ENCODE results near the gene NXNL1. TPM values are rescaled to one million over a fixed set of nuclear protein-coding genes. Genes with fewer than 3 reads are reported as not detected.

The NXNL1 gene
- total and polyA plus RNA-seq, 2 experiments from 2014 or later, result not detected

DNA sequence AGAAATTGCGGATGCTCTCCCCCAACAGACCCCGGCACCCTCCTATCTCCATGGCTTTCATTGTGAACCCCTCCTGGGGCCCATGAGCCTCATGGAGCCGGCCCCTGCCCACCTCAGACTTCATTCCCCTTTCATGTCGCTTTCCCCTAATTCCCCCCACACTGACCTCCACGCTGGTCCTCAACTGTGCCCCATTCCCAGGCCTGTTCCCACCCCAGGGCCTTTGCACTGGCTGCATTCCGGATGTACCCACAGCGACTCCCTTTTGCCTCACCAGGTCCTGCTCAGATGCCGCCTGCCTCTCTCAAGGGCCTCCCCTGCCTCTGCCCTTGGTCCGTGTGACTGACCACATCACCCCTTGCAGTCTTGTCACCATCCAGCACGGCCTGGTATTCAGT lies 22.9 kb upstream of the NXNL1 start:
- Histone ChIP-seq H3K27ac (no peak overlapping the region), H3K9me2 (ENCODE audit: insufficient read depth) (no peaks in the 10 kb centered on the region), H4K20me1 (ENCODE audit: insufficient read depth) (no peaks in the 10 kb centered on the region), H3K27me3 (replicated peaks; ENCODE audit: insufficient read depth) (no peaks in the 10 kb centered on the region), H2AFZ (no peak overlapping the region), H3K9ac (no peak overlapping the region), H3K4me3 (no peak overlapping the region), H3F3A (ENCODE audit: insufficient read depth) (peaks cover 32% of the 10 kb centered on the region), H3K36me3 (ENCODE audit: low read depth) (no peaks in the 10 kb centered on the region), H3K4me2 (ENCODE audit: unreplicated experiment) (no peak overlapping the region), H3K9me3 (ENCODE audit: low read depth) (no peaks in the 10 kb centered on the region), H3K4me1 (ENCODE audit: insufficient read depth) (peaks cover 23% of the 10 kb centered on the region), H3K79me2 (ENCODE audit: insufficient read depth) (peaks cover 46% of the 10 kb centered on the region)
- in situ Hi-C loops (cut with MboI), result no loop called here
- no peak for DNase-seq
- 93 to 95% methylated on average over 10 of the region's 10 CpGs for whole genome bisulfite sequencing, 2 experiments (ENCODE audit: low coverage in 1 of 2, low lambda C conversion rate in 2 of 2, missing lambda C conversion rate in 2 of 2)
- TF ChIP-seq EZH2phosphoT487 (IDR thresholded peaks at IDR 0.05; ENCODE audit: insufficient read depth, low read depth) (no peak), EZH2 (IDR thresholded peaks at IDR 0.05; ENCODE audit: insufficient read depth, poor library complexity, severe bottlenecking) (no peak)

DNA sequence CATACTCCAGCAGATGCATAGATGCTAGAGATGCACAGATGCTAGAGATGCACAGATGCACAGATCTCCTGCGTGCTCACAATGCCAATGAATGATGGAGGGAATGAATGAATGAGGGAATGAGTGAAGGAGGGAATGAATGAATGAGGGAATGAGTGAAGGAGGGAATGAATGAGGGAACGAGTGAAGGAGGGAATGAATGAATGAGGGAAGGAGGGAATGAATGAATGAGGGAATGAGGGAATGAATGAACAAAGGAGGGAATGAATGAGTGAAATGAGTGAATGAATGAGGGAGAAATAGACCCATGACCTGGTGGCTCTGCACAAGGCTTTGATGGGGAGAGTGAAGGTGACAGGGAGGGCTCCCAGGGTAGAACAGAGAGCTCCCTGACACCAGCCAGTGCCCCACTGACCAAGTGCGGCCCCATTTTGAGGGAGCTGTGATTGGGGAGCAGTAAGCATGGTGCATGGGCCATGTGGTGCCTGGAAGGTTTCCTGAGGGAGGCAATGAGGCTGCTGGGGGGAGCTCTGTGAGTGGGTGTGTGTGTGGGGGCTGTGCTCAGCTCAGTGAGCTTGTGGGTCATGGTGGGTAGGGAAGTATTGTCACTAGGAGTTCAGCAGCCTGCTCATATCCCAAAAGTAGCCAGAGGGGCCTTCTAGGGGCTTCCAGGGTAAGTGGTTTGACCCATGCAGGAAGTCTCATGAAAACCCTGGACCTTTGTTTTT lies 22.3 kb upstream of the NXNL1 start:
- Histone ChIP-seq H3K9ac (no peak overlapping the region), H3K4me1 (ENCODE audit: insufficient read depth) (peaks cover 29% of the 10 kb centered on the region), H2AFZ (no peak overlapping the region), H3K9me2 (ENCODE audit: insufficient read depth) (no peaks in the 10 kb centered on the region), H3K27me3 (replicated peaks; ENCODE audit: insufficient read depth) (no peaks in the 10 kb centered on the region), H3K79me2 (ENCODE audit: insufficient read depth) (peaks cover 46% of the 10 kb centered on the region), H3K27ac (no peak overlapping the region), H4K20me1 (ENCODE audit: insufficient read depth) (no peaks in the 10 kb centered on the region), H3K36me3 (ENCODE audit: low read depth) (no peaks in the 10 kb centered on the region), H3F3A (ENCODE audit: insufficient read depth) (peaks cover 38% of the 10 kb centered on the region), H3K9me3 (ENCODE audit: low read depth) (no peaks in the 10 kb centered on the region), H3K4me3 (no peak overlapping the region), H3K4me2 (ENCODE audit: unreplicated experiment) (no peak overlapping the region)
- DNase-seq, result no peak
- in situ Hi-C loops (cut with MboI), result no loop called here
- no peak for TF ChIP-seq EZH2 (IDR thresholded peaks at IDR 0.05; ENCODE audit: insufficient read depth, poor library complexity, severe bottlenecking)
- TF ChIP-seq EZH2phosphoT487 (IDR thresholded peaks at IDR 0.05; ENCODE audit: insufficient read depth, low read depth), result no peak
- 88 to 92% methylated on average over 3 of the region's 3 CpGs for WGBS, 2 experiments (ENCODE audit: low coverage in 1 of 2, low lambda C conversion rate in 2 of 2, missing lambda C conversion rate in 2 of 2)

DNA sequence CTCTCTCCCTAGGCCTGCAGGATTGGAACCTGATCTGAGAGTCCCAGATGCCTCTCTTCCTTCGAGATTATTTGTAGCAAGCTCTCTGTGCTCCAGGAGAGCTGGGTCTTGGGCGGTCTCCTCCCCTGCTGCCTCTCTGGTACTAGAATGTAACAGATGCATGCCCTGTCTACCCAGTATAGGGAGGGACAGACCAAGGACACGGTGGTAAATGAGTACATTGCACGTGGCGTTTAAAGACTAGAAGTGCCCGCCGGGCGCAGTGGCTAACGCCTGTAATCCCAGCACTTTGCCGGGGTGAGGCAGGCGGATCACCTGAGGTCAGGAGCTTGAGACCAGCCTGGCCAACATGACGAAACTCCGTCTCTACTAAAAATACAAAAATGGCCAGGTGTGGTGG lies 21.3 kb upstream of the NXNL1 start:
- no peaks in the 10 kb centered on the region for H3K9me2 ChIP-seq (ENCODE audit: insufficient read depth)
- no peak for DNase-seq
- H3K4me1 ChIP-seq (ENCODE audit: insufficient read depth), result peaks cover 37% of the 10 kb centered on the region
- 86 to 87% methylated on average over 13 of the region's 13 CpGs for WGBS, 2 experiments (ENCODE audit: low coverage in 1 of 2, low lambda C conversion rate in 2 of 2, missing lambda C conversion rate in 2 of 2)
- no peak overlapping the region for H3K27ac ChIP-seq
- TF ChIP-seq EZH2phosphoT487 (IDR thresholded peaks at IDR 0.05; ENCODE audit: insufficient read depth, low read depth), result no peak
- TF ChIP-seq EZH2 (IDR thresholded peaks at IDR 0.05; ENCODE audit: insufficient read depth, poor library complexity, severe bottlenecking), result no peak
- peaks cover 52% of the 10 kb centered on the region for H3K79me2 ChIP-seq (ENCODE audit: insufficient read depth)
- in situ Hi-C loops (cut with MboI), result no loop called here
- H3F3A ChIP-seq (ENCODE audit: insufficient read depth), result peaks cover 39% of the 10 kb centered on the region
- H3K27me3 ChIP-seq (replicated peaks; ENCODE audit: insufficient read depth), result no peaks in the 10 kb centered on the region
- H3K4me2 ChIP-seq (ENCODE audit: unreplicated experiment), result no peak overlapping the region
- no peak overlapping the region for H3K9ac ChIP-seq
- no peaks in the 10 kb centered on the region for H4K20me1 ChIP-seq (ENCODE audit: insufficient read depth)
- no peak overlapping the region for H2AFZ ChIP-seq
- no peak overlapping the region for H3K4me3 ChIP-seq
- no peaks in the 10 kb centered on the region for H3K9me3 ChIP-seq (ENCODE audit: low read depth)
- no peaks in the 10 kb centered on the region for H3K36me3 ChIP-seq (ENCODE audit: low read depth)

DNA sequence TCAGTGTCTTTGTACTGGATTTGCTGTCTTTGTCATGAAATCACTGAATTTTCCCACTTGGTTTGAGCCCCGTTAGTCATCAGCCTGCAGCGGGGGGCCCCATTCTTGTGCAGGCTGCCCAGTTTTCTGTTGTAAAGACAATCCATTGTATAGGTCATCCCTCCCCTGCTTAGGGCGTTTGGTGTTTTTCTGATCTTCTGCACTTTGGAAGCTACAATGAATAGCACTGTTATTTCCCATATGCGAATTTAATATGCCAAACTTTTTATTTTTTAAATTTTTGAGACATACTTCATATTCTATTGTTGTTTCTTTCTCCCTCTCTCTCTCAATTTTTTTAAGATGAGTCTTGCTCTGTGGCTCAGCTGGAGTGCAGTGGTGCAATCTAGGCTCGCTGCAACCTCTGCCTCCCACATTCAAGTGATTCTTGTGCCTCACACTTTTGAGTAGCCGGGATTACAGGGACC lies 18.6 kb upstream of the NXNL1 start:
- 2 to 4% methylated on average over 6 of the region's 6 CpGs for WGBS, 2 experiments (ENCODE audit: low coverage in 1 of 2, low lambda C conversion rate in 2 of 2, missing lambda C conversion rate in 2 of 2)
- DNase-seq, result peak; percentile 94
- no peaks in the 10 kb centered on the region for H4K20me1 ChIP-seq (ENCODE audit: insufficient read depth)
- no peaks in the 10 kb centered on the region for H3K36me3 ChIP-seq (ENCODE audit: low read depth)
- H3K27ac ChIP-seq, result peak overlapping the region; percentile 90
- peak overlapping the region; percentile 28 for H3K4me3 ChIP-seq
- in situ Hi-C loops (cut with MboI), result no loop called here
- no peaks in the 10 kb centered on the region for H3K27me3 ChIP-seq (replicated peaks; ENCODE audit: insufficient read depth)
- peaks cover 70% of the 10 kb centered on the region for H3K79me2 ChIP-seq (ENCODE audit: insufficient read depth)
- H2AFZ ChIP-seq, result no peak overlapping the region
- H3K4me1 ChIP-seq (ENCODE audit: insufficient read depth), result peaks cover 50% of the 10 kb centered on the region
- H3F3A ChIP-seq (ENCODE audit: insufficient read depth), result peaks cover 44% of the 10 kb centered on the region
- H3K9me3 ChIP-seq (ENCODE audit: low read depth), result no peaks in the 10 kb centered on the region
- H3K9me2 ChIP-seq (ENCODE audit: insufficient read depth), result no peaks in the 10 kb centered on the region
- H3K4me2 ChIP-seq (ENCODE audit: unreplicated experiment), result peak overlapping the region; percentile 48
- TF ChIP-seq EZH2phosphoT487 (IDR thresholded peaks at IDR 0.05; ENCODE audit: insufficient read depth, low read depth) (no peak), EZH2 (IDR thresholded peaks at IDR 0.05; ENCODE audit: insufficient read depth, poor library complexity, severe bottlenecking) (no peak)
- peak overlapping the region; percentile 66 for H3K9ac ChIP-seq

Measured in GM23248 (cell line).